HG02759 (cell line): ENCODE data around the gene CDK13.
A peak's percentile ranks its signal among the peaks of the same experiment; 100 is the strongest.

Source experiments
- ATAC-seq: cut with Tn5 transposase; IDR thresholded peaks from one replicate; pipeline ENCODE4 v1.9.1; 2021; ENCODE audit warnings: mild to moderate bottlenecking, moderate library complexity; ENCODE audit not compliant: unreplicated experiment

The CDK13 gene

GRCh38 chr7:39948956-39949928 lies 814 bp upstream of the CDK13 start:
- peak; percentile 69 for ATAC-seq

- ATAC-seq, result no peak
These were observed 593 bp downstream of the CDK13 start for GRCh38 chr7:39950473-39951225.

GRCh38 chr7:39951226-39952194 lies 1.5 kb downstream of the CDK13 start:
- peak; percentile 29 for ATAC-seq

- no peak for ATAC-seq
These were observed 2.3 kb downstream of the CDK13 start for GRCh38 chr7:39952374-39952773.

GRCh38 chr7:39952803-39953202 lies 2.7 kb downstream of the CDK13 start:
- no peak for ATAC-seq

- no peak for ATAC-seq
These were observed 4.6 kb downstream of the CDK13 start for GRCh38 chr7:39954694-39955093.

GRCh38 chr7:39958038-39958437 lies 8.0 kb downstream of the CDK13 start:
- ATAC-seq, result no peak

- ATAC-seq, result no peak
These were observed 17.5 kb downstream of the CDK13 start for GRCh38 chr7:39967406-39968161.

- ATAC-seq, result no peak
These were observed 19.4 kb downstream of the CDK13 start for GRCh38 chr7:39969431-39969830.

GRCh38 chr7:39971924-39972323 lies 21.9 kb downstream of the CDK13 start:
- peak; percentile 62 for ATAC-seq

- ATAC-seq, result no peak
These were observed 23.7 kb downstream of the CDK13 start for GRCh38 chr7:39973801-39974200.

- no peak for ATAC-seq
These were observed 28.3 kb downstream of the CDK13 start for GRCh38 chr7:39978230-39978934.

- ATAC-seq, result no peak
These were observed 29.5 kb downstream of the CDK13 start for GRCh38 chr7:39979406-39980073.

- ATAC-seq, result no peak
These were observed 35.4 kb downstream of the CDK13 start for GRCh38 chr7:39985398-39985918.

GRCh38 chr7:39987641-39988347 lies 37.7 kb downstream of the CDK13 start:
- no peak for ATAC-seq

GRCh38 chr7:40000734-40001315 lies 50.8 kb downstream of the CDK13 start:
- no peak for ATAC-seq

- ATAC-seq, result no peak
These were observed 51.6 kb downstream of the CDK13 start for GRCh38 chr7:40001649-40002048.

- ATAC-seq, result no peak
These were observed 53.5 kb downstream of the CDK13 start for GRCh38 chr7:40003597-40003996.
